Measurements from ENCODE around the gene C3.
"Not testable (repeated sequence)": the region's sequence is repeated elsewhere in the genome, so short reads cannot be mapped to it uniquely, and the experiment has no call there.

C3 gene

GRCh38 chr19:6712231-6712630 lies 8.2 kb downstream of the C3 start:
- DNase-seq, result no peak

DNA sequence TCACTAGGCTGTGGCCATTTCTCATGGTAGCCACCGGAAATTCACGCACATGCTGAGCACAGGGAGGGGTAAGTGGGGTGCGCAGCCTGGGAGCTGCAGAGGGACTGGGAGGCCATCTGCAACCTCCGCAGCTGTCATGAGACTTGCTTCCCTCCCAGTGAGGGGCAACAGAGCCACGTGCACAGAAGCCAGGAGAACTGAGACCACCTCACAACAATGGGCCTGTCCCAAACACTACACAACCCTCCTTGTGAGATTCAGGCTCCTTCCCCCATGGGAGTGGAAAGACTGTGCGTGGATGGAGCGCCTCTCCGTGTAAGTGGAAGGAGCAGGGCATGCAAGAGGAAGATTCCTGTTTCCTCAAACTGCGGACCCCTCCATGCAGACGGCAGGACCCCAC lies 8.8 kb downstream of the C3 start:
- no peak for DNase-seq

GRCh38 chr19:6711078-6711361 lies 9.4 kb downstream of the C3 start:
- DNase-seq, result no peak

DNA sequence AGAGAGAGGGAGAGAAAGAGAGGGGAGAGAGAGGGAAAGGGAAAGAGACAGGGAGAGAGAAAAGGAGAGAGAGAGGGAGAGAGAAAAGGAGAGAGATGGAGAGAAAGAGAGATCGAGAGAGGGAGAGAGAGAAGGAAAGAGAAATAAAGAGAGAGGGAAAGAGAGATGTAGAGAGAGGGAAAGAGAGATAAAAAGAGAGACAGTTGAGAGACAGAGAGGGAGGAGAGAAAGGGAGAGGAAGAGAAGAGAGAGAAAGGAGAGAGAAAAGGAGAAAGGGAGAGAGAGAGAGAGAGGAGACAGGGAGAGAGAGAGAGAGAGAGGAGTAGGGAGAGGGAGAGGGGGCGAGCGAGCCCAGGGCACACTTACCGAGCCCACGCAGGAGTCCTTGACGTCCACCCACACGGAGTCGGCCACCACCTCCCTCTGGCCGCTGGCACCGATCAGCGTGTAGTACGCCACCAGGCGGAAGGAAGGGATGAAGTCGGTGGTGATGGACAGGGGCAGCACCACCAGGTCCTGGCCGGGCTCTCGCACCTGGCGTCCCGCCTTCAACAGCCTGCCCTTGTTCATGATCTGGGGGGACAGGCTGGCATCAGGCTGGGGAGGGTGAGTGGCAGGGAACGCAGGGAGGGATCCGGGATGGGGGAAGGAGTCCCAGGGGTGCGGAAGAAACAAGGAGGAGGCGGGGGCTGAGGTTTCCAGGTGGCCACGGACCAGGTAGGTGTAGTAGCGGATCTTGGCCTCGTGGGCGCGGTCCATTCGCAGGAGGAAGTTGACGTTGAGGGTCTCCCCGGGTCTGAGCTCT lies 10.0 kb downstream of the C3 start:
- no peak for DNase-seq

DNA sequence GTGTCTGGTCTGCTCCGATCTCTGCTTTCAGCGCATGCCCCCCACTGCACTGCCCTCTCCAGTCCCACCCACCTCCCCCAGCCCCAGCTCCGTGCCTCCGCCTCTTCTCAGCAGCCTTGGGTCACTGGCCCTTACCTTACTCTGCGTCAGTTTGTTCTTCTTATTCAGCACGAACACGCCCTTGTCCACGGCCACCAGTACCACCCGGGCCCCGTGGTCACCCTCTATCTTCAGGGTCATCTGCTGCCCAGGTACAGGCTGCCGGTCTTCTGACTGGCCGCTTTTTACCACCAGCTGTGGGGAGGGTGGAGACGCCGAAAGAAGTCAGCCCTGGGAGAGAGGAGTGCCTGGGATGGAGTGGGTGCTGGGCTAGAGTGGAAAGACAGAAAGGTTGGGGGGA lies 10.9 kb downstream of the C3 start:
- DNase-seq, result no peak

DNA sequence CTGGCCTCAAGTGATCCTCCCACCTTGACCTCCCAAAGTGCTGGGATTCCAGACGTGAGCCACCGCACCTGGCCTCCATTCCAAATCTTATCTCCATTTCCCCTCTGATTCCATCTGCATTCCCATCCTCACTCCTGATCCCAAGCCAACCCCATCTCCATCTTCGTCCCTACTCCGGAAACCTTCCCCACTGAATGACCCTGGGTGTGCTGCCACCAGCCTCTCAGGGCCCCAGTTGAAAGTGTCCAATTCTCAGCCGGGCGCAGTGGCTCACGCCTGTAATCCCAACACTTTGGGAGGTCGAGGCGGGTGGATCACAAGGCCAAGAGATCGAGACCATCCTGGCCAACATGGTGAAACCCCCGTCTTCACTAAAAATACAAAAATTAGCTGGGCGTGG lies 11.5 kb downstream of the C3 start:
- not testable (repeated sequence) for DNase-seq

- DNase-seq, result no peak
Observed at GRCh38 chr19:6708346-6708745, 12.1 kb downstream of the C3 start.

DNA sequence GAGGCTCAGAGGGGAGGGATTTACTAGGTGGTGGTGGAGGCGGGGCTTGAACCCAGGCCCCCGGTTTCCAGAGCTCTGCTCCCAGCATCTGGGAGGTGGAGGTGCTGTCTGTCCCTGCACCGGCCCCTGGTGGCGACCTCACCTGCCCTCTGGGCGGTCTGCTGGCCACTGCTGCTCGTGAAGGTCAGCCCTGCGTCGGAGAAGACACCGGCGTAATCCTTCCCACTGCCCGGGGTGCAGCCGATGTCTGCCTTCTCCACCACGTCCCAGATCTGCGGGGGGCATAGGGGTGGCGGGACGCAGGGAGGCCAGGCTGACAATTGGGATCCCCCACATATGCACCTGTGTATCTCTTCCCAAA lies 12.8 kb downstream of the C3 start:
- no peak for DNase-seq

DNA sequence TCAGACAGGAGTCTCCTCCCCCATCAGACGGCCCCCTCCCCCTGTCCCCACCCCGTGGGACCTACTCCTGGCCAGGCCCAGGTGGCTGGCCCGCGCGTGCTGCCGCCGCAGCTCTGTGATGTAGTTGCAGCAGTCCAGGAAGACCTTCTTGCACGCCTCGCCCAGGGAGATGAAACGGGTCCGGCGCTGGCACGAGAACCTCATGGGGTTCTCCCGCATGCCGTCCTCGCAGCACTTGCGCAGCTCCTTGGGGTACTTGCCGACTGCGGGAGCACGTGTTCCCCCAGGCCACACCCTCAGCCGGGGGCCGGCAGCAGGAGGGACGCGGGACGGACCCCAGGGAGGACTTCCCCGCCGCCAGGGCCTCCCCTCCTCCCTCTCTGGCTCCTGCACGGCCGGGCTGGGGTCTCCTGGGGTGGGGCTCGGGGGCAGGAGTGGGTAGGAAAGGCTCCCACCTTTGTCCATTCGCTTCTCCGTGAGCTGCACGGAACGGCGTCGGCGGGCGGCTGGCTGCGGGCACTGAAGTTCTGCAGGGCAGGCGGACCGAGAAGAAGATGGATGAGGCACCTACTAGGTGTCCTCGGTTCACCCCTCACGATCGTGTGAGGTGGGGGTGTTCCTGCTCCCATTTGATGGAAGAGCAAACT lies 13.3 kb downstream of the C3 start:
- no peak for DNase-seq

GRCh38 chr19:6706633-6706958 lies 13.9 kb downstream of the C3 start:
- no peak for DNase-seq

GRCh38 chr19:6705931-6706632 lies 14.4 kb downstream of the C3 start:
- DNase-seq, result no peak

DNA sequence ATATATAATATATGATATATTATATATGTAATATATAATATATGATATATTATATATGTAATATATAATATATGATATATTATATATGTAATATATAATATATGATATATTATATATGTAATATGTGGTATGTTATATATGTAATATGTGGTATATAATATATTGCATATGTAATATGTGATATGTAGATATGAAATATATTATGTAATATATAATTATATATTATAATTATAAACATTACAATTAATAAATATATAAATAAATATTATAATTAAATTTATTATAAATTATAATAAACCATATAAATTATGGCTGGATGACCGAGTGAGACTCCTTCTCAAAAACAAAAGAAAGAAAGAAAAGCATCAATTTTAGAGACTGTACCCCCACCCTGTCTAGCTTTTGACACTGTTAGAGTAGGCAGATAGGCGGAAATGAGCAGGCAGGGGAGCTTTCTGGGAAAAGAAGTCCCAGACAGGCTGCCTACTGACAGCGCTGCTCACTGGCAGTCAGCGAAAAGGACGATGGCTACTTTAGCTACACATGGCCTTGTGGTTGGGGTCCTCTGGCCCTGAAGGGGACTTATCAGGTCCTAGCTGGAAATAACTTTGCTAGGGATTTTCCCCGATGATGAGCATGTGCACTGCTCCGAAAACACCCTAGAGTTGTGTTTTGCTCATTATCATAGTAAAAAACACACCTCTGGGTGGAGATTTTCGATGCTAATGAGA lies 19.7 kb downstream of the C3 start:
- no peak for DNase-seq

GRCh38 chr19:6699935-6700334 lies 20.5 kb downstream of the C3 start:
- DNase-seq, result no peak

GRCh38 chr19:6697291-6697690 lies 23.2 kb downstream of the C3 start:
- peak; percentile 78 for DNase-seq

- no peak for DNase-seq
Observed at GRCh38 chr19:6696239-6696820, 24.1 kb downstream of the C3 start.

- no peak for DNase-seq
Observed at GRCh38 chr19:6694147-6694815, 26.2 kb downstream of the C3 start.

GRCh38 chr19:6693681-6694080 lies 26.8 kb downstream of the C3 start:
- no peak for DNase-seq

DNA sequence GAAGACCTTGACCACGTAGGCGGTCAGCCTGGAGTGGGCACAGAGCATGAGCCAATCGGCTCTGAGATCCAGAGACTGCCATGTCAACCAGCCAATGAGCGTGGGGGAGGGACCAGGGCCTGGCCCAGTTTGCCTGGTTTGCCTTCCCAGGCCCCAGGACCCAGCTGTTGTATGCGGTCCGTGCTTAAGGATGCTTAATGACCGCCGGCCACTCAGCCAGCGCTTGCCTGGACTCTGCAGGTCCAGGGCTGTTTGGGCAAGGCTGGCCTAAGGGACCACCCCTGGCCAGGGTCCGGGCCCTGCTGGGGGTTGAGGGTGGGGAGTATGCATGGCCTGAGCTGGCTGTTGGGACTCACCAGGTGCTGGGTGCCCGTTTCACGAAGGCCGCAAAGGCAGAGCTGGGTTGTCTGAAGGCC lies 27.4 kb downstream of the C3 start:
- no peak for DNase-seq

- DNase-seq, result peak; percentile 15
Observed at GRCh38 chr19:6692027-6692426, 28.4 kb downstream of the C3 start.

DNA sequence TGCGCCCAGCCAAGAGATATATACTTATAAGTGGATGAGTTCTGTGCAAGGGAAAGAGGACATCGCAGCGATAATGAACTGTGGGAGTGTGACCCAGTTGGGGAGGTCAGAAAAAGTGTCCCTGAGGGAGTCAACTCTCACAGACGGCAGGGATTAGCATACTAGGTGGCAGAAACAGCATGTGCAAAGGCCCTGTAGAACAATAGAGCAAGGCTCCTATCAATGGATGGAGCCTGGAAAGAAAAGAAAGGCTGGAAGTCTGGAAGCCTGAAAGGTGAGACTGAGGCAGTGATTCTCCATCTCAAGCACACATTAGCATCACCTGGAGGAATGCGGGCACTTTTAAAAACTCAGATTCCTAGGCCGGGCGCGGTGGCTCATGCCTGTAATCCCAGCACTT lies 29.1 kb downstream of the C3 start:
- no peak for DNase-seq

GRCh38 chr19:6690160-6690885 lies 30.1 kb downstream of the C3 start:
- DNase-seq, result no peak

- no peak for DNase-seq
Observed at GRCh38 chr19:6687114-6687513, 33.3 kb downstream of the C3 start.
